Lower leg skin (tissue), 3 donors: ENCODE results near the gene ELL.

ENCODE experiments used
- POLR2A ChIP-seq, 2 donors: fragments of 450-650 bp; IDR thresholded peaks; one replicate each; pipeline ENCODE4 v1.6.1; 2016 to 2017; ENCODE audit warnings: antibody characterized with exemption in 2 of 2, mild to moderate bottlenecking in 1 of 2, moderate library complexity in 1 of 2
- TF ChIP-seq, protein P1 (sequence below), 3 donors: fragments of 450-650 bp; IDR thresholded peaks; one replicate each; pipeline ENCODE4 v1.5.1; 2016; ENCODE audit warnings: antibody characterized with exemption in 3 of 3, mild to moderate bottlenecking in 3 of 3, moderate library complexity in 2 of 3

DNA sequence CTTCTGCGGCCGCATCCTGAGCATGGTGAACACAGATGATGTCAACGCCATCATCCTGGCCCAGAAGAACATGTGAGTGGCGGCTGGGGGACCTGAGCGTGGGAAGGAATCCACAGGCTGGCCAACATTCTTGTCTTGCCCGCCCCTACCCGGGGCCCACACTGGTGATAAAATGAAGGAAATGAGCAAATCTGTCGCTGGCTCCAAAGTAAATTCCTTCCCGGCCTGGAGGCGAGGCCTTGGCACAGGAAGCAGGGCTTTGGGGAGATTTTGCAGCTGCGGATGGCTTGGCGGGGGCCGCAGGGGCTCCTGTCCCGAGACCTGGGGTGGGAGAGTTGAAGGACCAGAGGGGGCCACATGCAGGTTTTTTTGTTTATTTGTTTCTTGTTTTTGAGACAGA, 40.2 kb upstream of the ELL start:
- TF ChIP-seq, protein P1, sequence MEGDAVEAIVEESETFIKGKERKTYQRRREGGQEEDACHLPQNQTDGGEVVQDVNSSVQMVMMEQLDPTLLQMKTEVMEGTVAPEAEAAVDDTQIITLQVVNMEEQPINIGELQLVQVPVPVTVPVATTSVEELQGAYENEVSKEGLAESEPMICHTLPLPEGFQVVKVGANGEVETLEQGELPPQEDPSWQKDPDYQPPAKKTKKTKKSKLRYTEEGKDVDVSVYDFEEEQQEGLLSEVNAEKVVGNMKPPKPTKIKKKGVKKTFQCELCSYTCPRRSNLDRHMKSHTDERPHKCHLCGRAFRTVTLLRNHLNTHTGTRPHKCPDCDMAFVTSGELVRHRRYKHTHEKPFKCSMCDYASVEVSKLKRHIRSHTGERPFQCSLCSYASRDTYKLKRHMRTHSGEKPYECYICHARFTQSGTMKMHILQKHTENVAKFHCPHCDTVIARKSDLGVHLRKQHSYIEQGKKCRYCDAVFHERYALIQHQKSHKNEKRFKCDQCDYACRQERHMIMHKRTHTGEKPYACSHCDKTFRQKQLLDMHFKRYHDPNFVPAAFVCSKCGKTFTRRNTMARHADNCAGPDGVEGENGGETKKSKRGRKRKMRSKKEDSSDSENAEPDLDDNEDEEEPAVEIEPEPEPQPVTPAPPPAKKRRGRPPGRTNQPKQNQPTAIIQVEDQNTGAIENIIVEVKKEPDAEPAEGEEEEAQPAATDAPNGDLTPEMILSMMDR (IDR thresholded peaks at IDR 0.05), result no peak
- no peak for TF ChIP-seq POLR2A (IDR thresholded peaks at IDR 0.05)
